Activated T-helper 1 cell treated with anti-CD3 and anti-CD28 coated beads, Interleukin-2, amount 50 U/mL, for 16 hours (primary cell): ENCODE data around the gene HERPUD2.
"Not testable (repeated sequence)": the region's sequence is repeated elsewhere in the genome, so short reads cannot be mapped to it uniquely, and the experiment has no call there.

Source experiments
- DNase-seq, 2 donors: peaks; one replicate each; pipeline ENCODE4 v3.0.0-alpha.2; 2020; ENCODE audit warnings: low read depth in 1 of 2, low spot score in 1 of 2

Gene HERPUD2

GRCh38 chr7:35680403-35681013 is 14.4 kb downstream of the HERPUD2 start:
- no peak for DNase-seq

- DNase-seq = no peak
These were observed 17.2 kb downstream of the HERPUD2 start for GRCh38 chr7:35677582-35678356.

- DNase-seq = no peak
These were observed 18.7 kb downstream of the HERPUD2 start for GRCh38 chr7:35676211-35676610.

DNA sequence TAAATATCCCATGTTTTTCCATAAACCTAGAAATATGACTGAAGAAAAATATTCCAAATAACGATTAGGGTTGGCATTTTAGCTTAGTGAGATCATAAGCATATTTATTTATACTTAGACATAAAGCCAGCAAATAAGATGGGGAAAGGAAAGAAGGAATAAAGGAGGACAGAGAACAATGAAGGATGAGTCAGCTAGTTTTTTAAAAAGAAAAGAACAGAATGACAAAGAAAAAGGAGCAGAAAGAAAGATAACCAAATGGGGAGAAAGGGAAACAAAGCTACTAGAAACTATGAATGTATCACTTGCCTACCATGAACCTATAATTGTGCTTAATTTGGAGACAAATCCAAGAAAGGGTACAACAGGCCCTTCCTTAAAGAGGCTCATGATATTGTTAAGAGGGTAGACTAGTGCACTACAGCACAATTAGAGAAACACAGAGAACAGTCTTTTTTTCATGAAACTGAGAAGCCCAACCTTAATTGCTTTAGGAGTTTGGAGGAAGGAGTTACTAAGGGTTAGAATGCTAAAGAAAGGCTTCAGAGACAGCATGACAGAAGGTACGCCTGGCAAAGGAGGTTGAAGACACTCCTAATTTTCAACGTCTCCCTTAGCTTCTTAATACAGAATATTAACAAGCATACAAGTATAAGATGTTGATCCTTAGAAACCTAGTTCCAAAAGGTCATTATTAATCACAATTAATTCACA is 23.9 kb downstream of the HERPUD2 start:
- no peak for DNase-seq

DNA sequence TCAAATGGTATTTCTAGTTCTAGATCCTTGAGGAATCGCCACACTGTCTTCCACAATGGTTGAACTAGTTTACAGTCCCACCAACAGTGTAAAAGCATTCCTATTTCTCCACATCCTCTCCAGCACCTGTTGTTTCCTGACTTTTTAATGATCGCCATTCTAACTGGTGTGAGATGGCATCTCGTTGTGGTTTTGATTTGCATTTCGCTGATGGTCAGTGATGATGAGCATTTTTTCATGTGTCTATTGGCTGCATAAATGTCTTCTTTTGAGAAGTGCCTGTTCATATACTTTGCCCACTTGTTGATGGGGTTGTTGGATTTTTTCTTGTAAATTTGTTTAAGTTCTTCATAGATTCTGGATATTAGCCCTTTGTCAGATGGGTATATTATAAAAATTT is 34.5 kb downstream of the HERPUD2 start:
- DNase-seq = not testable (repeated sequence)

- DNase-seq = no peak
These were observed 36.2 kb downstream of the HERPUD2 start for GRCh38 chr7:35658606-35659201.

DNA sequence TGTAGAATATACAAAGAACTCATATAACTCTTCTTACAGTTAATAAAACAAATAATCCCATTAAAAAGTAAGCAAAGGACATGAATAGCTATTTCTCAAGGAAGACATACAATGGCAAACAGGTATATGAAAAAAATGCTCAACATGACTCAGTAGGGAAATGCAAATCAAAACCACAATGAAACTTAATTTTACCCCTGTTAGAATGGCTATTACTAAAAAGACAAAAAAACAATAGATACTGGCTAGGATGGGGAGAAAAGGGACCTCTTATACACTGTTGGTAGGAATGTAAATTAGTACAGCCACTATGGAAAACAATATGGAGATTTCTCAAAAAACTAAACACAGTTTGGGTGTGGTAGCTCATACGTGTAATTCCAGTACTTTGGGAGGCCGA is 37.8 kb downstream of the HERPUD2 start:
- no peak for DNase-seq

DNA sequence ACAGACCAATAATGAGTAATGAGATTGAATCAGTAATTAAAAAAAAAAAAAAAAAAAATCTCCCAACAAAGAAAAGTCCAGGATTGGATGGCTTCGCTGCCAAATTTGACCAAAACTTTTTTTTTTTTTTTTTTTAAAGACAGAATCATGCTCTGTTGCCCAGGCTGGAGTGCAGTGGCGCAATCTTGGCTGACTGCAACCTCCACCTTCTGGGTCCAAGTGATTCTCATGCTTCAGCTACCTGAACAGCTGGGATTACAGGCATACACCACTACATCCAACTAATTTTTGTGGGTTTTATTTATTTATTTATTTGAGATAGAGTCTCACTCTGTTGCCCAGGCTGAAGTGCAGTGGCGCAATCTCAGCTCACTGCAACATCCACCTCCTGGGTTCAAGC is 40.4 kb downstream of the HERPUD2 start:
- not testable (repeated sequence) for DNase-seq

- DNase-seq = no peak
These were observed 42.8 kb downstream of the HERPUD2 start for GRCh38 chr7:35652124-35652523.

DNA sequence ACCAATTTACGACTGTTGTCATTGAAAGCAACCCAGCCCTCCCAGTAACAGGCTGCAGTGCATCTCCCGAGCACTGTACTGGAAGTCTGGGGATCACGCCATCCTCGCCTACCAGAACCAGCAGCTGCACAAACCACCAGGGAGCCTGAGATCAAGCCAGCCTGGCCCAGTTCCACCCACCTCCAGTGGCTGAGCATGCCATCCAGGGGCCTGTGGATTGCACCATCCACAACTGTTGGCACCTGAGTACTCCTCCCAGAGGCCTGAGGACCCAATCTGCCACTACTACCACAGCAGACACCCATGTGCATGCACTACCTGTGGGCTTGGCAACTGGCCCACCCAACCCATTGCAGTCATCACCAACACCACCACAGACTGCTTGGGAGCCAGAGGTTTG is 44.2 kb downstream of the HERPUD2 start:
- no peak for DNase-seq

DNA sequence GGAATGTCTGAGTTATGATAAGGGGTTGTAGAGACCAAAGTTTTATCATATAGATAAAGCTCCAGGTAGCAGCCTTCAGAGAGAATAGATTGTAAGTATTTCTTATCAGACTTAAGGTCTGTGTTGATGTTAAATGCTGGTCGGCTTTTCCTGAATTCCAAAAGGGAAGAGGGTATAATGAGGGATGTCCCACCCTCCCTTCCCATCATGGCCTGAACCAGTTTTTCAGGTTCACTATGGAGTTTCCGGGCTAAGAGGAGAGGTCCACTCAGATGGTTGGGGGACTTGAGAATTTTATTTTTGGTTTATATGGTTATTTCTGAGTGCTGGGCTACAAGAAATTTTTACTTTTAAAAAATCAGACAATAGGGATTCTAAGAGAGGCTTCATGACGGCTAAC is 45.2 kb downstream of the HERPUD2 start:
- no peak for DNase-seq

DNA sequence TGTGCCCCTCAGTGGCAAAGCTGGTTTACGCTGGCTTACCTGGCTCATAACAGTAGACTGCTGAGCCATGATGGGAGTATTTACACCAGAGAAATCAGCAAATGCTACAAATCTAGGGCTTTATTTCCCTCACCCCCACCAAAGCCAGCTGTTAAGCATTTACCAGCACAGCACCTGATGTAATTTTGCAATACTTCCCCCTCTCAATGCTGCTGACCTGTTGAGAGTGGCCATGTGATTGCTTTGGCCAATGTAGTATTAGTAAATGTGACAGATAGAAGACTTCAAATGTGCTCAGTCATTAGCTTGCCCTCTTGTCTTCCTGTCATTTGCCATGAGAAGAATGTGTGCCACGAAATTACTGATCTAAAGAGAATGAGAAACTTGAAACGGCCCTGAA is 46.6 kb downstream of the HERPUD2 start:
- DNase-seq = no peak

GRCh38 chr7:35647171-35647574 is 47.8 kb downstream of the HERPUD2 start:
- DNase-seq = no peak

GRCh38 chr7:35646289-35647023 is 48.5 kb downstream of the HERPUD2 start:
- no peak for DNase-seq

- DNase-seq = no peak
These were observed 49.2 kb downstream of the HERPUD2 start for GRCh38 chr7:35645691-35646090.

DNA sequence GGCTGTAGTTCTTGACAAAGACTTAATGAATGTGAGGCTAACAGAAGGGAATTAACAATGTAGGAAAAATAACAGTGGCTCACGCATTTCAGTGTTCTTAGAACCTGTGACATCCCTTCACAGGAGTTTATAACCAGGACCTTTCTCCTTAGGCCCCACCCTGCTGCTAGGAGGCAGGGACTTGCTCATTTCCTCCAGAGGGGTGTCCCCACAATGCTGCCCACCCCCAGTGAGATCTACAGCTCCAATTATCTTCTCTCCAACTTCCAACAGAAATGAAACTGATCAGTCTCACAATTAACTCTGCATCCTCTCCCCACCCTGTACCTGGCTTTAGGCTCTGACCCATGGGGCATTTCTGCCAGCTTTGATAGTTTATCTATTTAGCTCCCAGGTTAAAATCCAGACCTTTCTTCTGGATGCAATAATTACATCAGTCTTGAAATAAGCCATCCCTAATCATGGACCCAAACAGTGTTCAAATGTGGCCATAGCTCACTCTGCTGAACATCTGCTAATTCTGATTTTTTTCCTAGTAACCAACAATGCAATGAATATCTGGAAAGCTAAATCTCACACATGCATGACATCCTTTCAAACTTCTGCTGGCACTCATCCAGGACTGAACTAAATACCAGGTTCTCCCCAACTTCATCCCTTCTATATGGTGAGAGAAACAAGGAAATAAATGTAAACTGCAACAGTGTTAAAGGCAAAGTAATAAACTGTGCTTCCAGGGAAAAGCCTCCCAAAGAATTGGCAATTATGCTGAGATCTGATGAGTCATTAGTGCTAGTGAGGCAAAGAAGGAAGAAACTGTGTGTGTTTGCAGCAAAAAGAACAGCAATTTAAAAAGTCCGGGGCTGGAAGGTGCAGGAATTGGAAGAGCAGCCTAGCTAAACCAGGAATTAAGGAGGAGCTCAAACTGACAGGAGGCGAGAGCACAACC is 64.6 kb downstream of the HERPUD2 start:
- DNase-seq = no peak

GRCh38 chr7:35624299-35625186 is 70.4 kb downstream of the HERPUD2 start:
- no peak for DNase-seq

- no peak for DNase-seq
These were observed 71.6 kb downstream of the HERPUD2 start for GRCh38 chr7:35623381-35623780.

DNA sequence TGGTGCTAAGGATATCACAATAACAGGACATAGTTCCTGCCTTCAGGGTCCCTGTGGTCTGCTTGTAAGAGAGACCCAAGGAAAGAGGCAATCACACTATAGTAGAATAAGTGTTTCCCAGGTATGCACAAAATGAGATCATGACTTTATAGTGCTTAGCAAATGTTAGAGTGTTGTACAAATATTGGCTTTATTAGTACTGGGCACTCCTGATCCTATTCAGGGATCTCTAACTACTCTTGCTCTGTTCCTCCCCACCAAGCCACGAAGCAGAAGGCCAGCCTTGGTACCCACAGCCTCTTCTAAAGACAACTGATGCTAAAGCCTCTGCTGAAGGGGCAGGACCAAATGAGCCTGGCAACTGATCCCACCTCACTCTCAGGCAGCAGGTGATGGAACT is 75.1 kb downstream of the HERPUD2 start:
- no peak for DNase-seq
